HK-2 (cell line): ENCODE results near the gene PTPRT.

ENCODE experiments used
- DNase-seq: peaks from one replicate; pipeline ENCODE4 v3.0.0-alpha.2; 2018; ENCODE audit not compliant: unreplicated experiment

PTPRT gene

DNA sequence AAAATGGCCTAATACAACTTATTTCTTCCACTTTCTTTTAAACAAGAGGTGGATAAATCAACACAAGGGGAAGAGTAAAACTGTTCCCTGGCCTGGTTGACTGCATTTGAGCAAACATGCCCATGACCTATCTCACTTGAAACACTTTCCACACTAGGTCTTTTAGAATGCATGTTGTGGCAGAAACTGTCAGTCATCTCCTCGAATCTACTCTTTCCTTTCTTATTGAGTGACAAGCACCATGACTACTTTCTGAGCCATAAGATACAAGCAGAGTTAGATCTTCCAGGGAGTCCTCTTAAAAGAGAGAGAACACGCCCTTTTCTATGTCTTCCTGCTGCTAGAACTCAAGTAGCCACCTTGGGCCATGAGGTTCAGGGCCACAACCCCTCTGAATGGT lies 66.5 kb downstream of the PTPRT start:
- DNase-seq: no peak

GRCh38 chr20:43119720-43120119 lies 70.0 kb downstream of the PTPRT start:
- DNase-seq: no peak

DNA sequence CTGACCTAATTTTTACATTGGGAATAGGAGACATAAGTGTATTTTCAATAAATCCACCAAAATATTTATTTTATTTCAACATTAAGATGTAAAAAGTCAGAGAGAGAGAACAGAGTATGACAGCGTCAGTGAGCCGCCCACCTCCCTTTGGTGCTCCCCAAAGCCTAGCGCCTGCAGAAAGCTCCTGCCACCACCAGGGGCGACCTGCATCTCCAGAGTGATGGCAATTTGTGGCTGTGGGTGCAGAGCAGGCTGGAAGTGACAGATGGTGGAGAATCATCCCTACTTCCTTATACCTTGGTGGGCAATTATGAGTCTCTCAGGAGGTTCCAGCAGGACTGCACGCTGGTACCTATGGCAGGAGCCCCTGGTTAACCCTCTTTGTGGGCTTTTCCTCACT lies 87.3 kb downstream of the PTPRT start:
- no peak for DNase-seq

- DNase-seq: no peak
Measured at GRCh38 chr20:43096931-43097260, 92.8 kb downstream of the PTPRT start.

- no peak for DNase-seq
Measured at GRCh38 chr20:43096126-43096930, 93.4 kb downstream of the PTPRT start.

DNA sequence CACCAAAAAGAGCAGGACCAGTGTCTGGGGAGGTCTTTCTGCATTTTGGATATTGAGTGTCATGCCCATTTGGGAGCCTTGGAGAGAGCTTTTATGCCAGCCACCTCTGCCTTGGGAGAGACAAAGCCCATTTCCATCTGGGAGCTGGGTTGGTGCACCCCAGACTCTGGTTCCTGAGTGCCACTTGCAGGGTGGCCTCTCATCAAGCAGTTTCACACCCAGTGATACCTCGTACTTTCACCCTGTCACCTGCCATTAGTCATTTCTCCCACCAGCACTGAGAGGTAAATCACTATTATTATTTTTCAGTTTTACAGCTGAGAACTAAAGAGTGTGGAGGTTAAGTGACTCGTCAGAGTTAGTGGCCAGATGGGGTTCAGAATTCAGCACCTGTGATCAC lies 94.7 kb downstream of the PTPRT start:
- no peak for DNase-seq

- DNase-seq: no peak
Measured at GRCh38 chr20:43092386-43093088, 97.2 kb downstream of the PTPRT start.

- DNase-seq: no peak
Measured at GRCh38 chr20:43068482-43068881, 121.2 kb downstream of the PTPRT start.

DNA sequence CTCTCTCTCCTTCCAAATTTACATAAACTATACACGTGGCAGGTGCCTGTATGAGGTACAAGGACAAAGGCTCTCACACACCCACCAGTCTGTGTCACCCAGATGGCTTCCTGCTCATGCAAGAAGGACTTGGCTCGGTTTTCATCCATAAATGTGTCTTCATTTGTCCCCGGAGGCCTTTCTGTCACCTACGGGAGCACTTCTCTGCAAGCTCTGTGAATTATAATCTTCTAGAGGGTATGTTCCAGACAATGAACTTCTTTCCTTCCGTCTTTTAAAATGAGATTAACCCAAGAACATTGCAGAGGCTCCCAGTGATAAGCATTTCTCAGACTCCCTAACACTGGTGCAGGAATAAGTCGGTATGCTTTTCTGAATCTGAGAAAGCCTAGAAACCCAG lies 123.6 kb downstream of the PTPRT start:
- DNase-seq: no peak

DNA sequence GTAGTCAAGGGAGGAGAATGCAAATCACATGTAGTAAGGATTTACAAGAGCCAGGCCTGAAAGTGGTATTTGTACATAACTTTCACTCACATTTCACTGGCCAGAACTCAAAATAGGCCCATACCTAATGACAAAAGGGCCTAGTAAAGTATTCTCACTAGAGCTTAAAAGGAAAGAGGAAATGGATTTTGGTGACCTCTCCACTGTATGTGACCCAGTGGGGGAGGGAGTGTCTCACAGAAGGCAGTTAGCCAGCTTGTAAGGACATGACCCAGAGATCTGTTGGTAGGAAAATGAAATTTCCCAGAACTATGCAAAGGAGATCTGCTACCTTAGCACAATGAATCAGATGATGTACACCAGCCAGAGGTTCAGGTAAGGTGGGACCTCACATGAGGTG lies 124.4 kb downstream of the PTPRT start:
- DNase-seq: no peak

- DNase-seq: no peak
Measured at GRCh38 chr20:43058077-43058476, 131.6 kb downstream of the PTPRT start.

DNA sequence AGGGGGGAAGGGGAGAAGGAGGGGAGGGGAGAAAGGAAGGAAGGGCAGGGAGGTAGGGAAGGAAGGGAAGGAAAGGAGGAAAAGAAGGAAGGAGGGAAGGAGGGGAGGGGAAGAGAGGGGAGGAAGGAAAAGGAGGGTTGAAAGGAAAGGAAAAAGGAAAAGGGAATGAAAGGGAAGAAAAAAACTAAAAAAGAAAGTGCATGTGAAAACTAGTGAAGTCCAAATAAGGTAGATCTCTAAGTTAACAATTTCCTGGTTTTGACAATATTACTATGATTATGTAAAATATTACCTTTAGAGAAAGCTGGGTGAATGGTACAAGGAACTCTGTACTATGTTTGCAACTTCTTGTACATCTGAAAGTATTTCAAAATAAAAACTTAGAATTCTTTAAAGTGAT lies 132.4 kb downstream of the PTPRT start:
- no peak for DNase-seq

GRCh38 chr20:43055181-43055884 lies 134.4 kb downstream of the PTPRT start:
- DNase-seq: no peak

GRCh38 chr20:43052532-43052931 lies 137.2 kb downstream of the PTPRT start:
- DNase-seq: no peak

DNA sequence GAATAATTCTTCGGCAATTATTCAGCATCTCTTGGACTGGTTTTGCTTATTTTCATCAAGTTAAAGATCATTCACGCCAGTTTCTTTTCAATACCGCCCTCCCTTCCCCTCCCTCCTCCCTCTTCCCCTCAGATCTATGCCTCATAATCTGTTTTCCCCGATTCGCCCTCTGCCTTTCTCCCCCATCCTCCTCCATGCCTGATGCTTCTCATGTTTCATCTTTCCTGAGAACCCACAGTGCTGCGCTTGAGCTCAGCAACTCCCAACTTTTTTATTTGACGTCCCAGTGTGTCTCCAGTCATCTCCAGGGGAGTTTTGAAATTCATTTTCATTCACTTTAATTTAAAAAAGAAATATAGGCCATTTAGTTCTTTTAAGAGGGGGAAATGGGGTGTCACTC lies 142.7 kb downstream of the PTPRT start:
- DNase-seq: no peak

DNA sequence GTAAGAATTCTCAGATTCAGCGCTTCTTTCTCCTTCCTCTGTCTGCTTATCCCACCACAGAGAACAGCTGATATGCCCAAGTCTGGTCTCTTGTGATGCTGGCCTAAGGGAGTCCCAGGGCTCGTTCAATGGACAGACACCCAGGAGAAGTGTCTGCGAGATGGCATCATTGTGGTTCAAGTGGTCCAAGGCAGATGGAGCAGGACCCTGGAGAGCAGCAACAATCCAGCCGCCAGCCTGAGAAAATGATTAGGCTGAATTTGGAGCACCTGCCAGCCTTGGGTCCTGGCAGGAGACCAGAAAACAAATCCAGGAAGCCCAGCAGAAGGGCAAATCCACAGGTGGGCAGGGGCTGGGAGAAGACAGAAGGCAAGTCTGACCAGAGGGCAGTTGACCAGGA lies 145.8 kb downstream of the PTPRT start:
- DNase-seq: no peak

- DNase-seq: peak; percentile 18
Measured at GRCh38 chr20:43040427-43040826, 149.3 kb downstream of the PTPRT start.

DNA sequence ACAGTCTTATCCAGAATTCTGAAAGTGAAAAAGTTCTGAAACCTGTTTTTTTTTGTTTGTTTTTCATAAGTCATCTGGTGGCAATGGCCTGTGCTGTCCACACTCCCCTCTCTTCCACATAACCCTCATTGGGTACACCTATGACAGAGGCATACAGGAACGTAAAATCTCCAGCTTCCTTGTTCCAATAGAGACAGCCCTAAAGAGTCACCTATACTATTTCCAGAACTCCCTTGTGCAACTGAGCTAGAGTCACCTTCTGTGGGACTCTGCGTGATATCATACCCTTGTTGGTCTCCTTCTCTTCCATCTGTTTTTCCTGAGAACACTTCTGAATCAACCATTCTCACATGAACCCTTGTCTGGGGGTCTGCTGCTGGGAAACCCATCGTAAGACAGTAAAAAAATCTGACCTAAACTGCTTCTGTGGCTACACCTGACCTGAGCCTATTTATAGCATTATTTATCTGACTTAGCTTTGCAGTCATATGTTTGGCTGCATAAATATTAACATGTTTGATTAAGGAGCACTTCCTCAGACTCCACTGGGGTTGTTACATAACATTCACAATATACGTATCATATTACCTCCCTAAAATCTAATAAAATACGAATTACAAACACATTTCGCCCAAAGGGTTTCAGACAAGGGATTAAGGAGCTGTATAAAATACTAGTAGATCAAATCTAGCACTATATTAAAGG lies 151.9 kb downstream of the PTPRT start:
- DNase-seq: no peak

- DNase-seq: no peak
Measured at GRCh38 chr20:43034981-43035724, 154.6 kb downstream of the PTPRT start.

GRCh38 chr20:43032459-43032858 lies 157.2 kb downstream of the PTPRT start:
- no peak for DNase-seq

DNA sequence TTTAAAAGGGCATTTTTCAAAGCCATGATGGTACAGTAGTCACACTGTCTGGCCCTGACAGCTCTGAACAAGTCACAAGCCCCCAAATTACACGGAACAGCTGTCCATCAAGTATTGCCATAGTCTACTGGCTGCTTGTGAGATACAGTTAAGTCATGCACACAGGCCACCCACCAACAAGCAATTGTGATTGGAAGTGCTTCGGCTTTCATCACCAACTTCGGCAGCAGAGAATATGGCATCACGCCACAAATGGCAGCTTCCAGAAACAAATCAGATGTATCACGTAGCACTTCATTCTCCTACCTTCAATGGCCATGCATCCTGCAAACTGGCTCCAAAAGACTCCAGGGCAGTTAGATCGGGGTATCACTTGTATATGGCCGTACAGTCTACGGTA lies 160.5 kb downstream of the PTPRT start:
- DNase-seq: no peak

DNA sequence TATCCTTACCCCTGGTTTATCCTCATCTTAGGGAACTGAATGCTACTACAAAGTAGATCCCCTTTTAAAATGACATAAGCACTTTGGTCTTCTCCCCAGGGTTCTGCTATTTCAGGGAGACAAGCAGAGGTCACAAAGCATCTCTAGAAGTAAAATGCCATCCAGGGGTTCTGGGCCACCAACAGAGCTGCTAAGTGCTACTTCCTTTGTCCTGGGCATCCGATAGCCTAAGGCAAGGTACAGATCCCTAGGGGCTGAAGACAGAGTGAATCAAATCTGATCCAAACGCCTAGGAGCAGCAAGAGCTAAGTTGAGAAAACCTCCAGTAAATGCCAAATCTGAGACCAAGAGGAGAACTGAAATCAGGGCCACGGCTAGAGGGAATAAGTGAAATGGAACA lies 161.2 kb downstream of the PTPRT start:
- DNase-seq: no peak
